ENCODE data around the gene SUMO2. TPM values are rescaled to one million over a fixed set of nuclear protein-coding genes. Genes with fewer than 3 reads are reported as not detected.

SUMO2 gene
- total and polyA plus RNA-seq, 2 of the 13 experiments (the other 11 are each of a cell fraction or from before 2014, with no cell fraction given), result 337 to 553 TPM

GRCh38 chr17:75153780-75154194, 29.0 kb downstream of the SUMO2 start:
- Histone ChIP-seq H4K20me1 (ENCODE audit: insufficient read depth, low read length) (no peaks in the 10 kb centered on the region; the same call in 1 of the 2 replicates), H3K4me1 (ENCODE audit: insufficient read depth, low read length) (peaks cover 54% of the 10 kb centered on the region), H3K9me3 (ENCODE audit: low read length) (no peaks in the 10 kb centered on the region), H3K36me3 (replicated peaks in 1 of 2; ENCODE audit: control insufficient read depth in 1 of 2, insufficient read depth in 2 of 2, low read length in 2 of 2) (peaks cover 0 to 1% of the 10 kb centered on the region in 2 experiments; a peak in 2 of 5 replicates), H3K9ac (ENCODE audit: insufficient read depth, low read depth, low read length) (peak overlapping the region; percentile 92), H3K27me3 (ENCODE audit: control insufficient read depth in 1 of 2, insufficient read depth in 2 of 2, low read length in 2 of 2) (no peaks in the 10 kb centered on the region; a peak in 1 of 5 replicates), H2AFZ (ENCODE audit: low read length) (no peak overlapping the region), H3K79me2 (ENCODE audit: insufficient read depth, low read length) (peaks cover 51% of the 10 kb centered on the region), H3K4me2 (ENCODE audit: low read depth, low read length) (peak overlapping the region; percentile 96), H3K27ac (ENCODE audit: extremely low read length, insufficient read depth, low read length) (peak overlapping the region; percentile 76), H3K4me3 (replicated peaks in 1 of 3; ENCODE audit: insufficient read depth in 1 of 3, low read depth in 2 of 3, low read length in 3 of 3) (peak overlapping the region; percentile 85 to 99 (median 95))
- in situ Hi-C loops (cut with HindIII; ENCODE audit: extremely low pct_ligation_motif_present, low pct_unique_long_range_greater_than_20kb), result no loop called here
- ChIA-PET CTCF (ENCODE audit: low intra/inter-chr PET ratio, low total read pairs) (no interaction called here), POLR2A (interaction anchor here (1.4 to 2.6 kb wide), 7 partner anchors 9 to 116 kb away, joined by 3 to 23 read pairs (median 10); partner anchors contain the start of genes ARMC7, NT5C and SUMO2)
- ATAC-seq (peak; percentile 5), DNase-seq (ENCODE audit: low spot score) (no peak), FAIRE-seq (no peak)
- intact Hi-C loops (cut with micrococcal nuclease; ENCODE audit: unreplicated experiment), result loop anchor here (5.0 kb wide), 1 partner anchor 49 kb away; no protein-coding TSS in a partner anchor
- 5% methylated on average over 13 of the region's 35 CpGs for WGBS (ENCODE audit: low lambda C conversion rate)
- no TSS peak for BruUV-seq (replicated peaks)
- peak; percentile 25; the same call in 1 of the 2 replicates for TF ChIP-seq MTA1 (CRISPR knock-in tag; IDR thresholded peaks at IDR 0.05; ENCODE audit: borderline replicate concordance)
- no peak for TF ChIP-seq CCAR2 (optimal IDR thresholded peaks at IDR 0.05; ENCODE audit: low read depth, low read length)
- TF ChIP-seq NCOA1 (CRISPR knock-in tag; IDR thresholded peaks at IDR 0.05), result no peak
- TF ChIP-seq ZC3H4 (CRISPR knock-in tag; IDR thresholded peaks at IDR 0.05; ENCODE audit: borderline replicate concordance), result no peak; the same call in 1 of the 2 replicates
- no peak for TF ChIP-seq AGO1 (IDR thresholded peaks at IDR 0.05; ENCODE audit: low read depth, low read length, poor library complexity, severe bottlenecking)
- TF ChIP-seq RXRB (CRISPR knock-in tag; IDR thresholded peaks at IDR 0.05; ENCODE audit: borderline replicate concordance), result no peak
- 0 out of 2 replicates have a peak, but pooled peaks have one; percentile 80 for TF ChIP-seq ZNF850 (CRISPR knock-in tag; conservative IDR thresholded peaks at IDR 0.05)
- no peak for TF ChIP-seq FOXC1 (CRISPR knock-in tag; IDR thresholded peaks at IDR 0.05; ENCODE audit: borderline replicate concordance)
- 0 out of 2 replicates have a peak, but pooled peaks have one; percentile 24 for TF ChIP-seq ZC3H13 (CRISPR knock-in tag; IDR thresholded peaks at IDR 0.05)
- no peak for TF ChIP-seq GPBP1L1 (CRISPR knock-in tag; IDR thresholded peaks at IDR 0.05)
- no peak for TF ChIP-seq ZBTB21 (CRISPR knock-in tag; IDR thresholded peaks at IDR 0.05)
- no peak for TF ChIP-seq FOXJ3 (CRISPR knock-in tag; IDR thresholded peaks at IDR 0.05; ENCODE audit: borderline replicate concordance)
- no peak for TF ChIP-seq AGO2 (optimal IDR thresholded peaks at IDR 0.05; ENCODE audit: low read depth, low read length)
- no peak for TF ChIP-seq POLR2G (IDR thresholded peaks at IDR 0.05; ENCODE audit: low read depth, low read length)
- TF ChIP-seq ZNF235 (CRISPR knock-in tag; IDR thresholded peaks at IDR 0.05; ENCODE audit: borderline replicate concordance), result no peak
- TF ChIP-seq ELK4 (CRISPR knock-in tag; IDR thresholded peaks at IDR 0.05; ENCODE audit: borderline replicate concordance), result no peak
- TF ChIP-seq, protein P1, sequence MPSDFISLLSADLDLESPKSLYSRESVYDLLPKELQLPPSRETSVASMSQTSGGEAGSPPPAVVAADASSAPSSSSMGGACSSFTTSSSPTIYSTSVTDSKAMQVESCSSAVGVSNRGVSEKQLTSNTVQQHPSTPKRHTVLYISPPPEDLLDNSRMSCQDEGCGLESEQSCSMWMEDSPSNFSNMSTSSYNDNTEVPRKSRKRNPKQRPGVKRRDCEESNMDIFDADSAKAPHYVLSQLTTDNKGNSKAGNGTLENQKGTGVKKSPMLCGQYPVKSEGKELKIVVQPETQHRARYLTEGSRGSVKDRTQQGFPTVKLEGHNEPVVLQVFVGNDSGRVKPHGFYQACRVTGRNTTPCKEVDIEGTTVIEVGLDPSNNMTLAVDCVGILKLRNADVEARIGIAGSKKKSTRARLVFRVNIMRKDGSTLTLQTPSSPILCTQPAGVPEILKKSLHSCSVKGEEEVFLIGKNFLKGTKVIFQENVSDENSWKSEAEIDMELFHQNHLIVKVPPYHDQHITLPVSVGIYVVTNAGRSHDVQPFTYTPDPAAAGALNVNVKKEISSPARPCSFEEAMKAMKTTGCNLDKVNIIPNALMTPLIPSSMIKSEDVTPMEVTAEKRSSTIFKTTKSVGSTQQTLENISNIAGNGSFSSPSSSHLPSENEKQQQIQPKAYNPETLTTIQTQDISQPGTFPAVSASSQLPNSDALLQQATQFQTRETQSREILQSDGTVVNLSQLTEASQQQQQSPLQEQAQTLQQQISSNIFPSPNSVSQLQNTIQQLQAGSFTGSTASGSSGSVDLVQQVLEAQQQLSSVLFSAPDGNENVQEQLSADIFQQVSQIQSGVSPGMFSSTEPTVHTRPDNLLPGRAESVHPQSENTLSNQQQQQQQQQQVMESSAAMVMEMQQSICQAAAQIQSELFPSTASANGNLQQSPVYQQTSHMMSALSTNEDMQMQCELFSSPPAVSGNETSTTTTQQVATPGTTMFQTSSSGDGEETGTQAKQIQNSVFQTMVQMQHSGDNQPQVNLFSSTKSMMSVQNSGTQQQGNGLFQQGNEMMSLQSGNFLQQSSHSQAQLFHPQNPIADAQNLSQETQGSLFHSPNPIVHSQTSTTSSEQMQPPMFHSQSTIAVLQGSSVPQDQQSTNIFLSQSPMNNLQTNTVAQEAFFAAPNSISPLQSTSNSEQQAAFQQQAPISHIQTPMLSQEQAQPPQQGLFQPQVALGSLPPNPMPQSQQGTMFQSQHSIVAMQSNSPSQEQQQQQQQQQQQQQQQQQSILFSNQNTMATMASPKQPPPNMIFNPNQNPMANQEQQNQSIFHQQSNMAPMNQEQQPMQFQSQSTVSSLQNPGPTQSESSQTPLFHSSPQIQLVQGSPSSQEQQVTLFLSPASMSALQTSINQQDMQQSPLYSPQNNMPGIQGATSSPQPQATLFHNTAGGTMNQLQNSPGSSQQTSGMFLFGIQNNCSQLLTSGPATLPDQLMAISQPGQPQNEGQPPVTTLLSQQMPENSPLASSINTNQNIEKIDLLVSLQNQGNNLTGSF (CRISPR knock-in tag; IDR thresholded peaks at IDR 0.05), result no peak

All from HepG2 (cell line).